HepG2 (cell line): ENCODE data around the gene PARD3.

Experiments used
- GLI4 ChIP-seq: sonication (generic); formaldehyde crosslinking; IDR thresholded peaks from 2 replicates; pipeline ENCODE4 v1.5.1; 2020; ENCODE audit warnings: missing genetic modification reagents, mild to moderate bottlenecking, moderate library complexity, borderline replicate concordance
- IKZF1 ChIP-seq: fragments of 450-650 bp; IDR thresholded peaks from 2 replicates; pipeline ENCODE4 v1.7.1; 2016
- KDM4B ChIP-seq: sonication (generic); formaldehyde crosslinking; IDR thresholded peaks from 2 replicates; pipeline ENCODE4 v1.4.0; 2020; ENCODE audit warnings: missing genetic modification reagents
- TF ChIP-seq, protein P1 (sequence below), 2 experiments: sonication (generic) in 1 of 2; formaldehyde crosslinking in 1 of 2; IDR thresholded peaks; 2 replicates each; pipeline versions ENCODE4 v1.5.1 to v1.6.1; 2011 to 2020; ENCODE audit warnings: borderline replicate concordance in 1 of 2, low read depth in 1 of 2, low read length in 1 of 2, mild to moderate bottlenecking in 1 of 2, missing genetic modification reagents in 1 of 2, moderate library complexity in 1 of 2

DNA sequence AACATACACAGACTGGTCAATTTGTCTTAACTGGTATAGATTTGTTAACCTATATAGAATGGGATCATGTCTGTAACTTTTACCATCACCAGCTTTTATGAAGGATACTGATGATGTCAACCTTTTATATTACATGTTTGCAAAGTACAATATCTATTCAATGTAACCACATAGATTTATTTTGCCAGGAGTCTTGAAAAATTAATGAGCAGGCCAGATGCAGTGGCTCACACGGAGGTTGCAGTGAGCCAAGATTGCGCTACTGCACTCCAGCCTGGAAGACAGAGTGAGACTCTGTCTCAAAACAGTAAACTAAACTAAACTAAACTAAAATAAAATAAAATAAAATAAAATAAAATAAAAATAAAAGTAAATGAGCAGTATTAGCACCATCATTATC lies 30.0 kb upstream of the PARD3 start:
- no peak for TF ChIP-seq KDM4B (CRISPR knock-in tag)
- TF ChIP-seq, protein P1, sequence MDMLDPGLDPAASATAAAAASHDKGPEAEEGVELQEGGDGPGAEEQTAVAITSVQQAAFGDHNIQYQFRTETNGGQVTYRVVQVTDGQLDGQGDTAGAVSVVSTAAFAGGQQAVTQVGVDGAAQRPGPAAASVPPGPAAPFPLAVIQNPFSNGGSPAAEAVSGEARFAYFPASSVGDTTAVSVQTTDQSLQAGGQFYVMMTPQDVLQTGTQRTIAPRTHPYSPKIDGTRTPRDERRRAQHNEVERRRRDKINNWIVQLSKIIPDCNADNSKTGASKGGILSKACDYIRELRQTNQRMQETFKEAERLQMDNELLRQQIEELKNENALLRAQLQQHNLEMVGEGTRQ (IDR thresholded peaks at IDR 0.05; ENCODE audit: low read depth, low read length), result no peak
- TF ChIP-seq, protein P1 (CRISPR knock-in tag; IDR thresholded peaks at IDR 0.05; ENCODE audit: borderline replicate concordance), result no peak
- TF ChIP-seq GLI4 (CRISPR knock-in tag), result no peak
- no peak for TF ChIP-seq IKZF1
